GM18519 (cell line): ENCODE data around the gene IMPDH1.
"Not testable (repeated sequence)": the region's sequence is repeated elsewhere in the genome, so short reads cannot be mapped to it uniquely, and the experiment has no call there.

Experiments used
- ATAC-seq: cut with Tn5 transposase; IDR thresholded peaks from one replicate; pipeline ENCODE4 v1.9.1; 2021; ENCODE audit warnings: mild to moderate bottlenecking, moderate library complexity; ENCODE audit not compliant: unreplicated experiment, low FRiP score

IMPDH1 gene

GRCh38 chr7:128409596-128410450, at the start of gene IMPDH1:
Gene IMPDH1, minus strand, starts transcription at chr7:128409982. Its CDS starts 81 bp downstream, at chr7:128409901.
- ATAC-seq = peak; percentile 68

- peak; percentile 39 for ATAC-seq
These were observed 49.7 kb upstream of the IMPDH1 start for GRCh38 chr7:128459394-128459878.

- ATAC-seq = peak; percentile 23
These were observed 49.2 kb upstream of the IMPDH1 start for GRCh38 chr7:128458956-128459355.

- not testable (repeated sequence) for ATAC-seq
These were observed 47.6 kb upstream of the IMPDH1 start for GRCh38 chr7:128457385-128457784.

GRCh38 chr7:128456255-128456725, 46.5 kb upstream of the IMPDH1 start:
- no peak for ATAC-seq

GRCh38 chr7:128455543-128456254, 45.9 kb upstream of the IMPDH1 start, which contains the start of gene HILPDA:
Gene HILPDA, plus strand, starts transcription at chr7:128455878. Its CDS starts 1,391 bp downstream, at chr7:128457269.
- peak; percentile 73 for ATAC-seq

- no peak for ATAC-seq
These were observed 45.2 kb upstream of the IMPDH1 start for GRCh38 chr7:128454808-128455542.

GRCh38 chr7:128453836-128454804, 44.3 kb upstream of the IMPDH1 start:
- ATAC-seq = no peak

GRCh38 chr7:128452552-128452951, 42.8 kb upstream of the IMPDH1 start:
- no peak for ATAC-seq

- no peak for ATAC-seq
These were observed 41.1 kb upstream of the IMPDH1 start for GRCh38 chr7:128450913-128451312.

GRCh38 chr7:128450409-128450808, 40.6 kb upstream of the IMPDH1 start:
- no peak for ATAC-seq

- ATAC-seq = no peak
These were observed 39.0 kb upstream of the IMPDH1 start for GRCh38 chr7:128448751-128449302.

GRCh38 chr7:128447941-128448564, 38.3 kb upstream of the IMPDH1 start:
- ATAC-seq = no peak

GRCh38 chr7:128446306-128446705, 36.5 kb upstream of the IMPDH1 start:
- no peak for ATAC-seq

GRCh38 chr7:128443831-128444600, 34.2 kb upstream of the IMPDH1 start:
- ATAC-seq = no peak

- no peak for ATAC-seq
These were observed 32.6 kb upstream of the IMPDH1 start for GRCh38 chr7:128442356-128442755.

GRCh38 chr7:128437426-128438332, 27.9 kb upstream of the IMPDH1 start:
- ATAC-seq = no peak
